ENCODE data around the gene VWDE. TPM values are rescaled to one million over a fixed set of nuclear protein-coding genes. Genes with fewer than 3 reads are reported as not detected.

VWDE gene
- total RNA-seq, 1 donor from 2014 or later = not detected

DNA sequence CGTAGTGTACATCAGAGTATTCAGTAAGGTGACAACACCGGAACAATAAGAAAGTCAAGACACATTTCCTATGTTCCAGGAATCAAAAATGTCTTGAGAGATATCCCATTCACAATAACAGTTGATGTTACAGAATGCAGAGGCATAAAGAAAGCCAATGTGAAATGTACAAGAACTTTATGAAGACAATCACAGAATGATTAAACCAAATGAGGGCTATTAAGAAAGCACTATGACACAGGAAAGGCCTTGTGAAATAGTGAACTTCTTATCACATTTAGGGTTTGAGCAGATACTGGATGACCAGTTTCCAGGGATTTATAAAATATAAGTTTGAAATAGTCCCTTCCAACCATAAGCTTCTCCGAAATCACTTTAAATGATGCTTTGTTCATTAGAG is 52.7 kb downstream of the VWDE start:
- no peaks in the 10 kb centered on the region for H3K36me3 Mint-ChIP-seq (ENCODE audit: low read depth)
- no peak overlapping the region for H3K27ac Mint-ChIP-seq (ENCODE audit: unreplicated experiment)
- DNase-seq (ENCODE audit: low read depth, low spot score) = no peak
- H3K4me1 Mint-ChIP-seq = no peaks in the 10 kb centered on the region
- no peaks in the 10 kb centered on the region for H3K27me3 Mint-ChIP-seq (ENCODE audit: low read depth)
- no peak overlapping the region for H3K4me3 Mint-ChIP-seq
- TF ChIP-seq, protein P1, sequence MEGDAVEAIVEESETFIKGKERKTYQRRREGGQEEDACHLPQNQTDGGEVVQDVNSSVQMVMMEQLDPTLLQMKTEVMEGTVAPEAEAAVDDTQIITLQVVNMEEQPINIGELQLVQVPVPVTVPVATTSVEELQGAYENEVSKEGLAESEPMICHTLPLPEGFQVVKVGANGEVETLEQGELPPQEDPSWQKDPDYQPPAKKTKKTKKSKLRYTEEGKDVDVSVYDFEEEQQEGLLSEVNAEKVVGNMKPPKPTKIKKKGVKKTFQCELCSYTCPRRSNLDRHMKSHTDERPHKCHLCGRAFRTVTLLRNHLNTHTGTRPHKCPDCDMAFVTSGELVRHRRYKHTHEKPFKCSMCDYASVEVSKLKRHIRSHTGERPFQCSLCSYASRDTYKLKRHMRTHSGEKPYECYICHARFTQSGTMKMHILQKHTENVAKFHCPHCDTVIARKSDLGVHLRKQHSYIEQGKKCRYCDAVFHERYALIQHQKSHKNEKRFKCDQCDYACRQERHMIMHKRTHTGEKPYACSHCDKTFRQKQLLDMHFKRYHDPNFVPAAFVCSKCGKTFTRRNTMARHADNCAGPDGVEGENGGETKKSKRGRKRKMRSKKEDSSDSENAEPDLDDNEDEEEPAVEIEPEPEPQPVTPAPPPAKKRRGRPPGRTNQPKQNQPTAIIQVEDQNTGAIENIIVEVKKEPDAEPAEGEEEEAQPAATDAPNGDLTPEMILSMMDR (conservative IDR thresholded peaks at IDR 0.05) = no peak
- H3K9me3 Mint-ChIP-seq = no peaks in the 10 kb centered on the region

DNA sequence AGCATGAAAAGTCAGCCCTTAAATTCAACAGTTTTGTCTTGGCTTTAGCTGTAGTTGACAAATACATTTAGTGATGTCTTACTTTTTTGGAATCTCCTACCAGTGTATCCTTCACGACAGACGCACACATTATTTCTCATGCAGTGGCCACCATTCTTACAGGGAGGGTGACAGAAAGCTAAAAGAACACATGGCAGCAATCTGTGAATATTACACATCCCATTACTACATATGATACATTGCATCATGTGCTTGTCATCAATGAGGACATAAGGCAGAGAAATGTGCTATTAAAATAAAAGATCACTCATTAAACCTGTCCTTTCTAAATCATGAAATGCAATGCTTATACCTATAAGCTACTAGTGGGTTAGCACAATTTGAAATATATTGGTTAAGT is 66.6 kb downstream of the VWDE start:
- H3K4me3 Mint-ChIP-seq = no peak overlapping the region
- TF ChIP-seq, protein P1 (conservative IDR thresholded peaks at IDR 0.05) = no peak
- H3K4me1 Mint-ChIP-seq = no peaks in the 10 kb centered on the region
- no peaks in the 10 kb centered on the region for H3K36me3 Mint-ChIP-seq (ENCODE audit: low read depth)
- no peaks in the 10 kb centered on the region for H3K9me3 Mint-ChIP-seq
- no peaks in the 10 kb centered on the region for H3K27me3 Mint-ChIP-seq (ENCODE audit: low read depth)
- no peak for DNase-seq (ENCODE audit: low read depth, low spot score)
- H3K27ac Mint-ChIP-seq (ENCODE audit: unreplicated experiment) = no peak overlapping the region

DNA sequence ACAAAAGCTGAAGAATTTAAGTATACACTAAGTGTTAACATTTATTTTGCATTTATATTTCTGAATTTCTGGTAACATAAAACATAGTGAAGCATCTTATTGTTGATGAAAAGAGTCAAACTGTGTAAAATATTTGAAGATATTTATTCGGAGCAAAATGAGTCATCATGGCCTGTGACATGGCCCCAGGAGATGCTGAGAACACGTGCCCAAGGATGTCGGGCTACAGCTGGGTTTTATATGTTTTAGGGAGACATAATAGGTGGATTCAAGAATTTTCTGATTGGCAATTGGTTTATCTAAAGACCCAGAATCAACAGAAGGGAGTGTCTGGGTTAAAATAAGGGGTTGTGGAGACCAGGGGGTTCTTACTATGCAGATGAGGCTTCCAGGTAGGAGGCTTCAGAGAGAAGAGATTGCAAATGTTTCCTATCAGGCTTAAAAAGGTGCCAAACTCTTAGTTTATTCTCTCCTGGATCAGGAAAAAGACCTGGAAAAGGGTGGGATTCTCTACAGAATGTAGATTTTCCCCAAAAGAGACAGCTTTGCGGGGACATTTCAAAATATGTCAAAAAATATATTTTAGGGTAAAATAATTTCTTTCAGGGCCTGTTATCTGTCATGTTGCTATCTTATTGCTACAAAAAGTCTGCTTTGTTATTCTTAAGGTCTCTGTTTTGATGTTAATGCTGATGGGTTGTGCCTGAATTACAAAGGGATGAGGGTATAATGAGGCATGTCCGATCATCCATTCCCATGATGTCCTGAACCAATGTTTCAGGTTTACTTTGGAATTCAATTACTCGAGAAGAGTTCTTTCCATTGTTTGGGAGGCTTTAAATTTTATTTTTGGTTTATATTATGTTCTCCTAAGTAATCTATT is 74.5 kb downstream of the VWDE start:
- Mint-ChIP-seq H3K27ac (ENCODE audit: unreplicated experiment) (no peak overlapping the region), H3K27me3 (ENCODE audit: low read depth) (no peaks in the 10 kb centered on the region), H3K4me1 (no peaks in the 10 kb centered on the region), H3K4me3 (no peak overlapping the region), H3K9me3 (no peaks in the 10 kb centered on the region), H3K36me3 (ENCODE audit: low read depth) (no peaks in the 10 kb centered on the region)
- TF ChIP-seq, protein P1 (conservative IDR thresholded peaks at IDR 0.05) = no peak
- DNase-seq (ENCODE audit: low read depth, low spot score) = no peak

DNA sequence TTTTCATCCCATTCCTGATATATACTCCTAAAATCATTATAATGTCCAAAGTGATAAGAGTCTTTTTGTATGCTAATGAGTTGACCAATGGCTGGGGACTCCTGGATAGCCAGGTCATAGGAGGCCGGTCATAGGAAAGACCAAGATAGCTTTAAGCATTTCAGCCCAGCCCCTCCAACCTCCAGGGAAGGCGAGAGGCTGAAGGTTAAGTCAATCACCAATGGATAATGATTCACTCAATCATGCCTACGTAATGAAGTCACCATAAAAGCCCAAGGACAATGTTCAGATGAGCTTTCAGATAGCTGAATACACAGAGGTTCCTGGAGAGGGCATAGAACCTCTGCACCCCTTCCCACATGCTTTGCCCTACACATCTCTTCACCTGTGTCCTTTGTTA is 75.7 kb downstream of the VWDE start:
- Mint-ChIP-seq H3K4me3 (no peak overlapping the region), H3K27ac (ENCODE audit: unreplicated experiment) (no peak overlapping the region), H3K9me3 (no peaks in the 10 kb centered on the region), H3K4me1 (no peaks in the 10 kb centered on the region), H3K36me3 (ENCODE audit: low read depth) (no peaks in the 10 kb centered on the region), H3K27me3 (ENCODE audit: low read depth) (no peaks in the 10 kb centered on the region)
- no peak for DNase-seq (ENCODE audit: low read depth, low spot score)
- TF ChIP-seq, protein P1 (conservative IDR thresholded peaks at IDR 0.05) = no peak

DNA sequence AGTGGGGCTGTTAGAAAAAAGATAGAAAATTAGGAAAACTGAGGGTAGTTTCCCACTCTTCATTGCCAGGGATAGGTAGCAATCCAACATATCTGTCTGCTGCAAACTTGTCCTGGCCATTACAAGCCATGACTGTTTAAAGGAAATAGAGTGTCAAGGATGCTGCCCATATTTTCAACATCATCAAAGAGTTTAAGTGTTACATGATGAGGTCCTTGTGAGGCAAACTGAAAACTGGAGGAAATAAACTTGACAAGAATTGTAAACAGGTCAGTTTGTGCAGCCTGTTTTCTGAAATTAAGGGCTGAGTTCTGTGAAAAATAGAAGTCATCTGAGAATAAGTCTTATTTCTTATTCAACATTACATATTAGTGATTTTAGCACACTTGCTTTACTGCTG is 78.0 kb downstream of the VWDE start:
- Mint-ChIP-seq H3K9me3 (no peaks in the 10 kb centered on the region), H3K36me3 (ENCODE audit: low read depth) (no peaks in the 10 kb centered on the region), H3K4me1 (no peaks in the 10 kb centered on the region), H3K27me3 (ENCODE audit: low read depth) (no peaks in the 10 kb centered on the region), H3K4me3 (no peak overlapping the region), H3K27ac (ENCODE audit: unreplicated experiment) (no peak overlapping the region)
- TF ChIP-seq, protein P1 (conservative IDR thresholded peaks at IDR 0.05) = no peak
- no peak for DNase-seq (ENCODE audit: low read depth, low spot score)
